ENCODE results near the gene ADGRD1.

Gene ADGRD1

DNA sequence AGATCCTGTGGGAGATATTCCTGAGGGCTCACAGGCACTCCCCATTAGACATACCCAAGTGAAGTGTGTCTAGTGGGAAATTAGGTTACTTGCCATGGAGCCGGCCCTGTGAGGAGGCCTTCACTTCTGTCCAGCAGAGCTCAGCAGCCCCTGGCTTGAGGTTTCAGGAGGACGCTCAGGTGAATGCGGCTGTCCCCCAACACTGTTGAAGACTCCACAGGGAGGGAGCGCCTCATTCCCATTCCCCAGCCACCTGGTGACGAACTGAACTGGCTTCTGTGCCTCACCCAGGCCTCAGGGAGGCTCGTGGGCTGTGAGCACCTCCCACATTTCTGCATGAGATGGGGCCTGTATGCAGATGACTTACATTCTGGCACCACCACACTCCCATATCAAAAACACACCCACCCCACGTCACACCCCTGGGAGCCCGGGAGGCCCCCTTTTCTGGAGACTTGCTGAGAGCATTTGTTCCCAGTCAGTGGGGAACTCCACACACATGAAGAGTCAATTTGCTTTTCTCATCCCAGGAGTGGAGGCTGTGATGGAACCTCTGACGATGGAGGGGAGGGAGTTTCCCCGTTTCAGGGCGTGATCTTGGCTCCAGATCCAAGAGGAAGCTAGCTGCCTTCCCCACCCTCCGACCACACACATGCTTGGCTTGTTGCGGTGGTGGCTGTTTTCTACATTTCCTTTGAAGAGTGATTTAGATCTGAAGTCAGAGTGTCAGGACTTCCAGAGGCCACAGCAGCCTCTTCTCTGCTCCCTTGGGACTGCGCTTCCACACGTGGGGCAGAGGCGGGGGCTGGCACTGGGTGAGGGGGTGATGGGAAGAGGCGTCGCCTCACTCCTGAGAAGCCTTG is 120.7 kb downstream of the ADGRD1 start:
- DNase-seq (ENCODE audit: low read depth), result no peak

DNA sequence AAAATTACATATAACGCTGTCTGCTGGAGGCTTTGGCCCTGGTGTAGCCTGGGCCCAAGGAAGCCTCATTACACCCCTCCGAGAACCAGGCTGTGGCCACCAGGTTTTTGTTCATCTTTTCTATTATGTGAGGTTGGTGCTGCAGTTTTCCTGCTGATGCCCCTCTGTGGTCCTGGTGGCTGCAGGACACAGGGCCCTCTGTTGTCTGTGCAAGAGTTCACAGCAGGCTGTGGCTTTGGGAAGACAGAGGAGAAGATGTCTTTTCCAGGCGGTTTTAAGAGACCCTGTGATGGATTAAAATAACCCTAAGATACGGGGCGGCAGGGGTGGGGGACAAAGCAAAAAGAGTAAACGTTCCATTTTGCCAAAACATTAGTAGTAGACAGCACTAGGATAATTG is 121.5 kb downstream of the ADGRD1 start:
- DNase-seq (ENCODE audit: low read depth), result no peak

GRCh38 chr12:131075611-131076010 is 121.9 kb downstream of the ADGRD1 start:
- DNase-seq (ENCODE audit: low read depth), result no peak

- no peak for DNase-seq (ENCODE audit: low read depth)
Observed at GRCh38 chr12:131076296-131076695, 122.6 kb downstream of the ADGRD1 start.

- DNase-seq (ENCODE audit: low read depth), result no peak
Observed at GRCh38 chr12:131076791-131077747, 123.4 kb downstream of the ADGRD1 start.

DNA sequence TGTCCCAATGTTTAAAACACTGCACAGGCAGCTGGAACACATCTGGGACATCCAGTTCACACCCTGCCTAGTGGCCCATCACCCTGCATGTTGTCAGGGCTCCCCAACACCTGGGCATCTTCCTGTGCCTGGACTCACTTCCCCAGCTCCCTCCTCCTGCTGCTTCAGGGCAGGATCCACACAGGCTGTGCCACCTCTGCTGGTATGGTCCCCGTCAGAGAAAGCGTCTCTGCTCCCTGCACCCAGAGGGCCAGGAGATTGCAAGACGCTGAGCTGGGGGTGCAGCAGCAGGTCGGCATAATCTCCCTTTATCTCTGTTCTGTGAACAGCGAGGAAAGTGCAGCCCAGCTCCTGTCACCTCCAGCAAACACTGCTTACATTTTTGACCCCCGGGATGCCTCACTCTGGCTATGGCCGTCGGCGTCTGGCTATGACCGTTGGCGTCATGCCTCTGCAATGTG is 124.3 kb downstream of the ADGRD1 start:
- no peak for DNase-seq (ENCODE audit: low read depth)

DNA sequence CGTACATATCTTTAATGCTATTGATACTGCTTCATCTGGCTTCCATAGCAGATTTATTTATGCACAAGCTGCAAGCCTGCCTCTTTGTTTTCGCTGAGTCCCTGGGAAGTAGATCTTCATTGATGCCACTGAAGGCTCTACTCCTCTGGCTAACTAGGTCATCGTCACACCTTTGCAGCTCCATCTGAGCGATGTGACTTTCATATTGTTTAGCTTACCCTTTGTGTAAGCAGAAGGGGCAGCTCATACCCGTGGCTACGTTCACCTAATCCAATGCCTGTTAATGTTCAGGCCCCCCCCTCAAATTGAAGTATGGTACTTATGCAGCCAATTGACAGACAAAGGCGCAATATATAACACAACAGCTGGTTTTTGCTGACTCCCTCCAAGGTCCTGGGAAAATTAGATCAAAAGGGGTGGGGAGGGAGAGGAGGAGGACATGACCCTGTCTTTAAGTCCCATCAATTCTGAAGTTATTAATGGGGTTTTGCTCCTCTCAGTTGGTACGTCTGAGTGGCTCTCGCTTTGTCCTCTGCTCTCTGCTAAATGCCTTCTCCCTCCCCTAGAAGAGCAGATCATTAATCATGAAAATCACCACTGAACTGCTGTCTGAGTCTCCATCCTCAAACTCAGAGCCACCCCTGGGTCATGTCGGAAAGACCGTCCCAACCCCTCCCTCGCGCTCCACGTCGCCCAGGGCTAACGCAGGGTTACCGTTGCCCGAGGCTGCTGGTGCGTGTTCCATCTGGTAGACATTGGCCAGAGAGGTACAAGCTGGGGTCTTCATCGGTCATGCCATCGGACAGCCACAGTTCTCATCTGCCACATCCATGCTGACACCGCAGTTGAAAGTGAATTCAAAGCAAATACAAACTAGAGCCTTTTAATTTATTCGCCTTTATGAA is 128.8 kb downstream of the ADGRD1 start:
- DNase-seq (ENCODE audit: low read depth), result no peak

DNA sequence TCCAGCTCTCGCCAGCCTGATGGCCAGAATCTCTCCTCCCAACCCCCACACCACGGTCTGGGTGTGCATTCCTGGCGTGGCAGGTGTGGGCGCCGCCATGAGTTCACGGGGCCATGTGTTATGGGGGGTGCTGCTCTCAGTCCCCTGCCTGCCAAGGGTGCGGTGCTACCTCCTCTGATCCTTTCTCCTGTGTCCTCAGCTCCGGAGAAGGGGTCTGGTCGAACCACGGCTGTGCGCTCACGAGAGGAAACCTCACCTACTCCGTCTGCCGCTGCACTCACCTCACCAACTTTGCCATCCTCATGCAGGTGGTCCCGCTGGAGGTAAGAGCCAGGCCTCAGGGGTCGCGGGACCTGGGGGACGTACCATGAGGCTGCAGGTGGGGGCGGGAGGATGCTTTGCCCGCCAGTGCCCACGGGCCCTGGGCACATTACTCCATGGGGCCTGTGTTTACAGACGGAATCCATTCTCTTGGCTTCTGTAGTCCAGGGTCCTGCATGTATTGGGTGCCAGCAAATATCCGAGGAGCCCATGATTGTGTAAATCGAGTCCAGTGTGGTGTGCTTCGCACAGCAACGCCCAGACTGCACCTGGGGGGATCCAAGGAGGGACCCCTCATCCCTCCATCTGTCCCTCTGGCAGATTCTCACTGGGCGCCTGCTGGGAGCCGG is 130.8 kb downstream of the ADGRD1 start:
- DNase-seq (ENCODE audit: low read depth), result no peak

DNA sequence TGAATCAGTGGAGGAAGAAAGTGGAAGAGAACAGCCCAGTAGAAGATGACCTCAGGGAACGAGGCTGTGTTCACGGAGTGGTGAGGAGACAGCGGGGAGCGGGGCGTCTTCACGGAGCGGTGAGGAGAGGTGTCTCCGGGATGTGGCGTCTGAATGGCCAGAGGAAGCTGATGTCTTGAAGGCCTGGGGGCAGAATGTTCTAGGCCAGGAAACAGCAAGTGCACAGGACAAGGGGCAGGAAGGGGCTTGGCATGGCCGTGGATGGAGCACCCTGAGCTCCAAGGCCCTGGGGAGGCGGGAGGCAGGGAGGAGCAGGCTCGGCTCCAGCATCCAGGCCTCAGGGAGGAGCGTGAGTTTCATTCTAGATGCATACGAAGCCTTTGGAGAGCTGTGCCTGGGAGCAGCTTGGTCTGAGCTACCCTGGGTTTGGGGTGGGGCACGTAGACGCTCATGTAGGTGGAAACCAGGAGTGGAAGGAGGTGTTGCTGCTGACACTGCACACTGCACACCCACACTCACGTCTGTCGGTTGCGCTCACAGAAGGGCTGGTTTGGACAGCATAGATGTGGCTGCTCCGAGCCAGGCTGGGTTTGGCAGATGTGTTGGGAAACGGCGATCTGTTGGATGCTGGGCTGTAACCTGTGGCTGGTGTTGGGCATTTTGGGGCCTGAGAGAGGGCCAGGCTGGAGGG is 131.6 kb downstream of the ADGRD1 start:
- no peak for DNase-seq (ENCODE audit: low read depth)

DNA sequence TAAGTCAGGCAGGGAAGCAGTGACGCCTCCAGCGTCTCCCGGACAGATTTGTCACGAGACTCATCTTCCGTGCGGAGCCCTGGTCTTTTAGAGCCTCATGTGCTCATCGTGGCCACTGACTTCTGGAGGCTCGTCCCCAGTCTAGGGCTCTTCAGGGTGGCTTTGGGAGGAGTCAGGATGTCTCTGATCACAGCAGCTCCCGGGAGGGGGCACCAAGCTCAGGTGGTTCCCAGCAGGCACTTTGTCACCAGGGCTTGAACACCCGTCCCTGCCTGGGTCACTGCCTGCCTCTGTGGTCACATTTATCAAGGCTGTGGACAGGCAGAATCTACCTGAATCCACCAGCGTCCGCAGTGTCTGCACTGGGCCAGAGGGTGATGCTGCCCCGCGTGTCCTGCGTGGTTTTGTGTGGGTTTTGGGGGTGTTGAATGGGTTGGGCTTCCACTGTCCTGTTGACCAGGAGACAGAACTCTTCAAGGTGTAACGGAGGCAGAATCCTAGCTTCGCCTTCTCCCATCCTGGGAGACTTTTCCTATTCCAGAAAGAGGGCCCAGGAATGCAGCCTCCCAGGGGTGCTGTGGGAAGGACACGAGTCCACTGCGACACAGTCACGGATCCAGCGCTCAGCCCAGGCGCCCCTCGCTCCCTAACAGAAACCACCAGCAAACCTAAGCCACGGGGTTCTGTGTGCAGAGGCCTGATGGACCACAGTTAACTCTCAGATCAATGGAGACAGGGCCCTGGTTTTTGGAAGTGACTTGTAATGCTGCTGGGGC is 132.3 kb downstream of the ADGRD1 start:
- no peak for DNase-seq (ENCODE audit: low read depth)

DNA sequence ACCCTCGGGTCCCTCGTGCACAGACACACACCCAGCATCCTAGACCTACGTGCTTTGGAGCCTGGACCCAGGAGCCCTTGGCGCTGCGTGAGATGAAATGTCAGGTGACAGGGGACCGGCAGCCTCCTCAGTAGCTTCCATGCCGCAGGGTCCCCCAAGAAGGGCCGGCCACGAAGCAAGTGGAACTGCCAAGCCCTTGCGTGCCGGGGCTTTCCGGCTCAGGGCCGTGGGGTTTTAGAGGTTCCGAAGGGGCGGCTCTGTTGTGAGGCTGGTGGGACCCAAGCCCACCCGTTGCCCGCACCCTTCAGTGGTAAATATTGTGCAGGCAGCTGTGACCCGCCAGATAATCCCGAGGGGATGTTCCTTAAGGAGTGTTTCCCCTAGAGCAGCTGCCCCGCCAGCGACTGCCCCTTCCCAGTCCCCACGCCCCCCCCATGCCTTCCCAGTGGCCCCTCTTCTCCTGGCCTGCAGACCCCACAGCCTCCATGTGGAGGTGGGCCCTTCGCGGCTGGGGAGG is 133.7 kb downstream of the ADGRD1 start:
- DNase-seq (ENCODE audit: low read depth), result no peak

GRCh38 chr12:131087991-131088700 is 134.4 kb downstream of the ADGRD1 start:
- no peak for DNase-seq (ENCODE audit: low read depth)

GRCh38 chr12:131088701-131089530 is 135.2 kb downstream of the ADGRD1 start:
- no peak for DNase-seq (ENCODE audit: low read depth)

GRCh38 chr12:131089531-131090273 is 136.0 kb downstream of the ADGRD1 start:
- no peak for DNase-seq (ENCODE audit: low read depth)

GRCh38 chr12:131090274-131091210 is 136.8 kb downstream of the ADGRD1 start:
- no peak for DNase-seq (ENCODE audit: low read depth)

DNA sequence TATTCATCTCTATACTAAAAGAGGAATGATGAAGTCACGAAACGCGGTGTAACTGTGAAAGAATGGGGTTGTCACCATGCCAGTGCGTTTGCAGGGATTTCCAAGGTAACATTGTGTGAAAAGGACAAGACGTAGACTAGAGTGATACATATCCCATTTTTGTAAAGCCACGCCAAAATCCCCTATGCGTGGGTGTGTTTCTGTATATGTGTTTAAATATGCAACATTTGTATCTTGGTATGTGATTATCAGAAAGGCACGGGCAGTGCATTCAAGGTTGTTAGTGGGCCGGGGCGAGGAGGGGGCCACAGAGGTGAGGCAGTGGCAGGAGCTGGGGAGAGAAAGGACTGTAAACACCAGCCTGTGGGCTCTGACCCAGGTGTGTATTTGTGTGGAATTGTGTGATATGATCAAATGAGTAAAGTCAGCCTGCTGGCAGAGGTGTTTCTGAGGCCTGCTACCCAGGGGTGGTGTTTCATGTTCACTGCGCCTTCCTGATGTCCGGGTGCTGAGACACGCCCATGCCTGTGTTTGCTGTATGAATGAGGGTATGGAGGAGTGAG is 137.8 kb downstream of the ADGRD1 start:
- DNase-seq (ENCODE audit: low read depth), result no peak

Data from stimulated activated CD8-positive, alpha-beta memory T cell treated with anti-CD3 and anti-CD28 coated beads, Interleukin-15, amount 100 ng/mL, for 1 hour (primary cell).